ENCODE data around the gene RNF167. TPM values are rescaled to one million over a fixed set of nuclear protein-coding genes. Genes with fewer than 3 reads are reported as not detected.

Gene RNF167
- total RNA-seq, 1 donor, result 34.5 TPM

GRCh38 chr17:4955091-4955490 is 15.0 kb downstream of the RNF167 start:
- H3K4me3 ChIP-seq (ENCODE audit: low read depth, low read length), result no peak overlapping the region
- no peak for TF ChIP-seq CTCF (IDR thresholded peaks at IDR 0.05; ENCODE audit: insufficient read depth, low read depth, low read length)
- DNase-seq (ENCODE audit: low read depth), result no peak

GRCh38 chr17:4956493-4957061 is 16.5 kb downstream of the RNF167 start:
- peak; percentile 22 for TF ChIP-seq CTCF (IDR thresholded peaks at IDR 0.05; ENCODE audit: insufficient read depth, low read depth, low read length)
- H3K4me3 ChIP-seq (ENCODE audit: low read depth, low read length), result no peak overlapping the region
- DNase-seq (ENCODE audit: low read depth), result no peak

- H3K4me3 ChIP-seq (ENCODE audit: low read depth, low read length), result no peak overlapping the region
- DNase-seq (ENCODE audit: low read depth), result no peak
- TF ChIP-seq CTCF (IDR thresholded peaks at IDR 0.05; ENCODE audit: insufficient read depth, low read depth, low read length), result no peak
These were observed 18.0 kb downstream of the RNF167 start for GRCh38 chr17:4958102-4958501.

GRCh38 chr17:4959261-4959965 is 19.3 kb downstream of the RNF167 start:
- no peak for DNase-seq (ENCODE audit: low read depth)
- H3K4me3 ChIP-seq (ENCODE audit: low read depth, low read length), result no peak overlapping the region
- TF ChIP-seq CTCF (IDR thresholded peaks at IDR 0.05; ENCODE audit: insufficient read depth, low read depth, low read length), result no peak

GRCh38 chr17:4960279-4960922 is 20.3 kb downstream of the RNF167 start:
- H3K4me3 ChIP-seq (ENCODE audit: low read depth, low read length), result no peak overlapping the region
- no peak for DNase-seq (ENCODE audit: low read depth)
- no peak for TF ChIP-seq CTCF (IDR thresholded peaks at IDR 0.05; ENCODE audit: insufficient read depth, low read depth, low read length)

GRCh38 chr17:4965311-4965986 is 25.4 kb downstream of the RNF167 start:
- H3K4me3 ChIP-seq (ENCODE audit: low read depth, low read length), result no peak overlapping the region
- no peak for TF ChIP-seq CTCF (IDR thresholded peaks at IDR 0.05; ENCODE audit: insufficient read depth, low read depth, low read length)
- no peak for DNase-seq (ENCODE audit: low read depth)
